GM19023 (cell line): ENCODE results near the gene ZNF101.

ENCODE experiments used
- ATAC-seq: cut with Tn5 transposase; IDR thresholded peaks from one replicate; pipeline ENCODE4 v1.9.1; 2021; ENCODE audit warnings: mild to moderate bottlenecking, moderate library complexity; ENCODE audit not compliant: unreplicated experiment

Gene ZNF101

GRCh38 chr19:19668230-19669012, at the start of gene ZNF101:
Gene ZNF101 (plus strand): TSS chr19:19668839. CDS start chr19:19668964, 125 bp downstream.
- ATAC-seq, result peak; percentile 64

GRCh38 chr19:19619181-19619848, 49.3 kb upstream of the ZNF101 start:
- no peak for ATAC-seq

- no peak for ATAC-seq
These were observed 48.8 kb upstream of the ZNF101 start for GRCh38 chr19:19619849-19620210.

- ATAC-seq, result no peak
These were observed 45.3 kb upstream of the ZNF101 start for GRCh38 chr19:19623383-19623782.

- no peak for ATAC-seq
These were observed 44.5 kb upstream of the ZNF101 start for GRCh38 chr19:19624032-19624570.

- no peak for ATAC-seq
These were observed 41.8 kb upstream of the ZNF101 start for GRCh38 chr19:19626516-19627472.

GRCh38 chr19:19627621-19628500, 40.8 kb upstream of the ZNF101 start, which contains the start of gene LPAR2:
Gene LPAR2 (minus strand): TSS chr19:19628220. CDS start chr19:19627275, 945 bp downstream.
- peak; percentile 61 for ATAC-seq

- peak; percentile 17 for ATAC-seq
These were observed 40.0 kb upstream of the ZNF101 start for GRCh38 chr19:19628501-19629134.

- no peak for ATAC-seq
These were observed 38.6 kb upstream of the ZNF101 start for GRCh38 chr19:19630062-19630414.

- ATAC-seq, result no peak
These were observed 38.2 kb upstream of the ZNF101 start for GRCh38 chr19:19630426-19630825.

GRCh38 chr19:19631346-19631745, 37.3 kb upstream of the ZNF101 start:
- no peak for ATAC-seq

- ATAC-seq, result no peak
These were observed 36.0 kb upstream of the ZNF101 start for GRCh38 chr19:19632661-19633060.

GRCh38 chr19:19633711-19634515, 34.7 kb upstream of the ZNF101 start:
- no peak for ATAC-seq

- ATAC-seq, result no peak
These were observed 33.9 kb upstream of the ZNF101 start for GRCh38 chr19:19634516-19635312.

- no peak for ATAC-seq
These were observed 33.3 kb upstream of the ZNF101 start for GRCh38 chr19:19635313-19635702.

- ATAC-seq, result no peak
These were observed 32.0 kb upstream of the ZNF101 start for GRCh38 chr19:19636573-19637185.

GRCh38 chr19:19637186-19637522, 31.5 kb upstream of the ZNF101 start:
- no peak for ATAC-seq
